GM19452 (cell line): ENCODE data around the gene CAMK2B.

Source experiments
- ATAC-seq: cut with Tn5 transposase; IDR thresholded peaks from one replicate; pipeline ENCODE4 v1.9.1; 2021; ENCODE audit not compliant: unreplicated experiment

Gene CAMK2B

GRCh38 chr7:44330331-44330730, 4.9 kb upstream of the CAMK2B start:
- no peak for ATAC-seq

GRCh38 chr7:44329888-44330287, 4.5 kb upstream of the CAMK2B start:
- no peak for ATAC-seq

GRCh38 chr7:44329081-44329480, 3.7 kb upstream of the CAMK2B start:
- no peak for ATAC-seq

DNA sequence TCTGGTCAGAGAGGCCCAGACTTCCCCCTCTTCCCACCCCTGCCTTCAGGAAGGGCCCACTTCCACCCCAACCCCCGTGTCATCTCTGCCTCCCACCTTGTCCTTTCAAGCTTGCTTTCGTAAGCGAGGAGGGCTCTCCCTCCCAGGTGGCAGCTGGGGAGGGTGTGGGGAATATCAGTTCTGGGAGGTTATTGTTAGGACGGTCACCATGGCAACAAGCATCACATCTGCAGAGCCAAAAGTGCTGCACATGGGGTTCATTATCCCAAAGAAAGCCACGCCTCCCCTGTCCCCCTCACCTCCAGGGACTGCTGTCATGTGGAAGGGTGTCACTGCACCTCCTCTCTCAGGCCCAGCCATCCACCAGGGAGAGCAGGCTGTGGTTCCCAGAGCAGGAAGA, 2.6 kb upstream of the CAMK2B start:
- no peak for ATAC-seq

GRCh38 chr7:44326261-44327125, 1.1 kb upstream of the CAMK2B start:
- ATAC-seq: no peak

DNA sequence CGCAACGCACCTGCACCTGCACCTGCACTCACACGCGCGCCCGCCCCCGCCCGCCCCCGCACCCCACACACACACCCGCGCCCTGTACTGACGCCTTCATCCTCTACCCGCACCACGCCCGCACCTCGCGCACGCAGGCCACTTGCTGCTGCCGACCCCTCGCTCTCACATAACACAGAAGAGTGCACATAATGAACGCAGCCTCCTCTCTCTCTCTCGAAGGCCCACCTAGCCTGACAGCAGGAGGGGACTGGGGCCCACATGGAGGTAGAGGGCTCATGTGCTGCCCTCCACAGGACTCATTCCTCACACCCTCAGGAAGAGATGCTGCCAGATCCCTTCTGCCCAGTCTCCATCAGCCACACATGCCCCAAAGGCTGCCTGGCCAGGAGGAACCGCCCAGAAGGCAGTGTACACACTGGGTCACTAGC, 432 bp upstream of the CAMK2B start:
- no peak for ATAC-seq

- no peak for ATAC-seq
Observed at GRCh38 chr7:44324481-44325200, 753 bp downstream of the CAMK2B start.

GRCh38 chr7:44324204-44324480, 1.3 kb downstream of the CAMK2B start:
- no peak for ATAC-seq

GRCh38 chr7:44323381-44324203, 1.8 kb downstream of the CAMK2B start:
- no peak for ATAC-seq

GRCh38 chr7:44322631-44323363, 2.6 kb downstream of the CAMK2B start:
- ATAC-seq: no peak

DNA sequence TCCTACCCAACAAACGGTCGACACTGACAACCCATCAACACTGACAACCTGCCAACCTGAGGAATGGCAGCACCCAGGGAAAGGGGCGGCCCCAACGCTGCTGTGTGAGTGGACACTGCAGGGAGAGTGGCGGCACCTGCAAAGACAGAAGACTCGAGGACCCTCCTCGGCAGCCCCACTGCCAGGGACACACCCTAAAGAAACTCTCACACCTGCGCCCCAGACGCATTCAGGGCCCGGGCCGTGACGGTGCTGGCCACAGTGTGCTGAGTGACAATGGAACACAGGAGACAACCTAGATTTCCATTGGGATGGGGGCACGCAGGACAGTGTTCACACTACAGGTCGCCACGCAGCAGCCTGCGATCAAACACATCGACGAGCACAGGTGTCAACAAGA, 3.6 kb downstream of the CAMK2B start:
- ATAC-seq: no peak

DNA sequence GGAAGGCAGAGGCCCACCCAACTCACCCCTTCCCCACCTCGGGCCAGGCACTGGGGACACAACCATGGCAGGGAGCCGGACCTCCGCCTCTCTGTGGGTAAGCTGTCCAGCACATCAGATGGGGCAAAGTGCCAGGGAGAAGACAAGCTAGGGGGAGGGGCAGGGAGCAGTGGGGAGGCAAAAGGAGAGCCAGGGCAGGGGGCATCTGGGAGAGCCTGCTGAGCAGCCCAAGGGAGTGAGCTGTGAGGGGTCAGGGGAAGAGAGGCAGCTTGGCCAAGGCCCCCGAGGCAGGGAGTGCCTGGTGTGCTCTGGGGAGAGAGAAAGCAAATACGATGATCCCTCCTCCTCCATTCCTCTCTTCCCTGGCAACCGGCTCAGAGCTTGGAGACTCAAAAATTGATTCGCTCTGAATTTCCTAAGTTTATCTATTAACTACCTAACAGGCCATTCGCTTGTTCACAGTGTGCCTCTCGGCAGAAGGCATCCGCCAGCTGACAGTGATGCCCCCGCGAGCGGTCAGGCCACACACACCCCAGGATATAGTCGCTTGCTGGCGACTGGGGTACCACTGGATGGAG, 4.5 kb downstream of the CAMK2B start:
- ATAC-seq: no peak

DNA sequence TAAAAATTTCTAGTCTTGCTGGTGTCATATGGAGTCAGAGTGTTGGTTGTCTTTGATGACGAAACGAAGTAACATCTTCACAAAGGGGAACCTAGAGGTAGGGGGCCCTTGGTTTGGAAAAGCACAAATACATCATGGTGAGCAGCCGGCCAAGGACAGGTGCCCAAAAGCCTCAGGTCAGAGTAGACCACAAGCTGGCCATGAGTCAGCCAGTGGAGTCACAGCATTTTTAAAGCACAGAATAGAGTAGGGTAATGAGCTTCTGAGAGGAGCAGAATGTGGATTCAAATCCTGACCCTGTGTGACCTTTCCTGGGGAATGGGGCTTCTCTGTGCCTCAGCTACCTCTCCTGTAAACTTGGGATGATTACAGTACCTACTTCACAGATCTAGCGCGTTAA, 5.3 kb downstream of the CAMK2B start:
- ATAC-seq: no peak

DNA sequence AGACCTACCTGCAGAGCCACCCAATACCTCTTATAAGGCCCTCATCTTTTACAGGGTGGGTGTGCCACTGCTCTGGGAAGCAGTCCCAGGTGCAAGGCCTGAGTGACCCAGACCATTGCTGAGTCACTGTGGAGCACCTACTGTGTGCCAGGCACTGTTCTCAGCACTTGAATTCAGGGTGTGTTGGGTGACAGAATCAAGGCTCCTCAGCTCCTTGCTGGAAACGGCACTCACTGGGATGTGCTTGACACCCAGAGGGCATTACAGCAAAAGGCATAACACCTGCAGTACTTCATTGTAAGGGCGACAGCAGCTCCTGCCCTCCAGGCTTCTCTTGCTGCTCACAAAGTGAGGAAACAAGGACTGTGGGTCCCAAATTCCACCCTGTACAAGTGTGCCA, 7.1 kb downstream of the CAMK2B start:
- ATAC-seq: no peak

GRCh38 chr7:44315301-44315903, 10.0 kb downstream of the CAMK2B start:
- no peak for ATAC-seq

DNA sequence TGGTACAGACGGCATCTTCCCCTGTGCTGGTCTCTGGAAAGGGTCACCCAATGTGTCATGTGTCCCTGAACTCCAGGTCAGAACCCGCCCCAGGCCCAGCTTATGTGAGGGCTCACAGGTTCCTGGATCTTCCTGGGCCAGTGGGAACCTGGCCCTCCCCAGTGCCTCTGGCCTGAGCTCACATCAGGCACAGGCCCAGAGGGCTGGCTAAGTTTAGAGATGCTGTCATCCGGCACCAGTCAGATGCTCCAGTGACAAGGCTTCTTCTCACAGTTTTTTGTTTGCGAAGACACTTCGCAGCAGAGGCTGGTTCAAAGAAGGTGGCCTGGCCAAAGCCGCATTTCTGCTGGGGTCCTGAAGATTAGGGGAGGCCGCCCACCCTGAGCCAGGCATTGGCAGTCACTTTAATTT, 11.8 kb downstream of the CAMK2B start:
- no peak for ATAC-seq

GRCh38 chr7:44313016-44313415, 12.4 kb downstream of the CAMK2B start:
- ATAC-seq: no peak

- ATAC-seq: no peak
Observed at GRCh38 chr7:44311561-44312495, 13.6 kb downstream of the CAMK2B start.

DNA sequence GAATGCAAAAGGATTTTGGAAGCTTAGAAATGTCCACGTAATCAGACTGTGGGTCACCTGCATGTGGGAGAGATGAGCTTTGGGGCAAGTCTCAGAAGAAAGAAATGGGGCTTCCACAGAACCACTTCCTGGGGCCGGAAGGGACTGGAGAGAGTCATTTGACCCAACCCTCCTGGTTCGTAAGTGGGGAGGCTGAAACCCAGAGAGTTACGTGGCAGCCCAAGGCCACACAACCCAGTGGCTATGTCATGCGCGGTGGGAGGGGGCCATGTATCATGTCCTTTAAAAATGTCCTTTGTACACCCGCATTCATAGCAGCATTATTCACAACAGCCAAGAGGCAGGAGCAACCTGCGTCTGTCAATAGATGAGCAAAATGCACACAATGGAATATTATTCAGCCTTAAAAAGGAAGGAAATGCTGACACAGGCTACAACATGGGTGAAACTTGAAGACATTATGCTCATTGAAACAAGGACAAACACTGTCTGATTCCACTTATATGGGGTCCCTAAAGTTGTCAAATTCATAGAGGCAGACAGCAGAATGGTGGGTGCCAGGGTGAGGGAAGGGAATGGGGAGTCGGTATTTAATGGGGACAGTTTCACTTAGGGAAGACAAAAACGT, 15.1 kb downstream of the CAMK2B start:
- ATAC-seq: no peak
